GM20431 (cell line): ENCODE results near the gene CHRNA3.

ENCODE experiments used
- in situ Hi-C: fragments of 300-500 bp; cut with MseI, MboI; formaldehyde crosslinking; loops from one replicate; pipeline ENCODE4 v1.15.0; 2020; ENCODE audit warnings: low sequenced_read_pairs; ENCODE audit not compliant: unreplicated experiment

The CHRNA3 gene

GRCh38 chr15:78637776-78638435, 17.1 kb upstream of the CHRNA3 start:
- in situ Hi-C loops = loop anchor here (10.0 kb wide), 1 partner anchor 67 kb away; no protein-coding TSS in a partner anchor

DNA sequence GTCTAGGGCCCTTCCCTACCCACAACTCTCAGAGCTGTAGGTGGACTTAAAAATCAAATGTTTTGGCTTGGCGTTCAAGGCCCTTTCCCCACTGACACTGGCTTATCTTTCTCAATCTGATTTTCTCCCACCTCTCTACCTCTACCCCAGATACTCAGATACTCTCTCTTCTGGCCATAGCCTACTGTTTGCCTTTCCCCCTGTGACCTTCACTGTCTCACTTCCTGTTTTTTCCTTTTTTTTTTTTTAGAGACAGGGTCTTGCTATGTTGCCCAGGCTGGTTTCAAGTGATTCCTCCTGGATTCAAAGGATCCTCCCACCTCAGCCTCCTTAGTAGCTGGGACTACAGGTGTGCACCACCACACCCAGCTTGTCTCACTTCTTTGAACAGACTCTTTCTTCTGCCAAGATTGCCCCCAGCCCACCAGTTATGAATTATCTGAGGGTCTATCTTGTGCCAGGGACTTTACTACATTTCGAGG, 15.6 kb upstream of the CHRNA3 start:
- in situ Hi-C loops = loop anchor here (10.0 kb wide), 1 partner anchor 68 kb away; no protein-coding TSS in a partner anchor

DNA sequence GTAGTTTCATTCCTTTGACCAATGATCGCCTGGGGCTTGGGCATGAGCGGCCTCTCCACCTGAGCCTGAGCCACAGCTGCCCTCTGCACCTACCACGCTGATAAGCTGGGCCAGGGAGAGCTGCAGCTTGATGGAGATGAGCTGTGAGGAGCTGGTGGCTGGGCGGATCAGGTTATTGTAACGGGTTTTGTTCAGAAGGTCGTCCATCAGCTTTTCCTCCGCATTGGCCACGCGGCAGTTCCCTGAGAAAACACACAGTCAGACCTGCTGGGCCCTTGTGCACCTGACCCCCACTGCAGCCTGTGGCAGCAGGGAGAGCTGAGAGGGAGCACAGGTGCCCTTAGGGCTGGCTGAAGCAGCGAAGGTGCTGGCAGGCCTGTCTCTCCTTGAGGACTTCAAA, 14.6 kb upstream of the CHRNA3 start:
- in situ Hi-C loops = loop anchor here (10.0 kb wide), 1 partner anchor 69 kb away; no protein-coding TSS in a partner anchor

GRCh38 chr15:78634210-78635145, 13.7 kb upstream of the CHRNA3 start:
- in situ Hi-C loops = loop anchor here (10.0 kb wide), 1 partner anchor 70 kb away; no protein-coding TSS in a partner anchor

- in situ Hi-C loops = loop anchor here (10.0 kb wide), 1 partner anchor 71 kb away; no protein-coding TSS in a partner anchor
Observed at GRCh38 chr15:78633348-78633747, 12.6 kb upstream of the CHRNA3 start.

DNA sequence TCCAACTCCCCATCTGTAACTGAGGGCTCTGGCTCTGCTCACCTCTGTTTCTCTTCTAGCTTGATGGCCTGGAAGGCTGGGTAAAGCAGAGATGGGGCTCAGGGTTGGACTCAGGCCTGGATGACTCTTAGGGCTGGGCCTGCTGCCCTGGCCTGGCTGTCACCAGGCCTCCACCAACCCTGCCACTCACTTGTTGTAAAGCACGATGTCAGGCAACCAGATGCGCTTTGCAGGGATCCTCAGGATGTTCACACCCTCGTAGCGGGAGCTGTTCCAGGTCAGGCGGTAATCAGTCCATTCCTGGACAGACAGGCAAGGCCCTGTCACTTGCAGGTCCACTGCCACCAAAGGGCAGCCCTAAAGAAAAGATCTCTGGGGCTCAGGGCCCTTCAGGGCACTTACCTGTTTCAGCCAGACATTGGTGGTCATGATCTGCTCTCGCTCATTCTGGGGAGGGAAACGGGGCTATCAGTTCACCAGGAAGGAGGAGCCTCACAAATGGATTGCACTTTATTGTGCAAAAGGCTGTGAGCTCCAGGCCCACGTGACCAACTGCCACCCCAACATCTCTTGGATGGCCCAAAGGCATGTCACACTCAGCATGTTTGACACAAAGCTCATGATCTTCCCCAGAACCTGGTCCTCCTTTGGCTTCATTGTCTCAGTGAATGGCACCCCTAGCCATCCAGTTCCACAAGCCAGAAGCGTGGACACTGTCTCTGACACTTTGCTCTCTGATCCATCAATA, 10.3 kb upstream of the CHRNA3 start:
- in situ Hi-C loops = loop anchor here (10.0 kb wide), 1 partner anchor 74 kb away; no protein-coding TSS in a partner anchor

- in situ Hi-C loops = loop anchor here (10.0 kb wide), 1 partner anchor 75 kb away; no protein-coding TSS in a partner anchor
Observed at GRCh38 chr15:78629716-78630065, 8.9 kb upstream of the CHRNA3 start.

- in situ Hi-C loops = no loop called here
Observed at GRCh38 chr15:78629031-78629715, 8.4 kb upstream of the CHRNA3 start.

- in situ Hi-C loops = no loop called here
Observed at GRCh38 chr15:78628227-78628626, 7.4 kb upstream of the CHRNA3 start.

- in situ Hi-C loops = no loop called here
Observed at GRCh38 chr15:78627348-78627747, 6.6 kb upstream of the CHRNA3 start.

DNA sequence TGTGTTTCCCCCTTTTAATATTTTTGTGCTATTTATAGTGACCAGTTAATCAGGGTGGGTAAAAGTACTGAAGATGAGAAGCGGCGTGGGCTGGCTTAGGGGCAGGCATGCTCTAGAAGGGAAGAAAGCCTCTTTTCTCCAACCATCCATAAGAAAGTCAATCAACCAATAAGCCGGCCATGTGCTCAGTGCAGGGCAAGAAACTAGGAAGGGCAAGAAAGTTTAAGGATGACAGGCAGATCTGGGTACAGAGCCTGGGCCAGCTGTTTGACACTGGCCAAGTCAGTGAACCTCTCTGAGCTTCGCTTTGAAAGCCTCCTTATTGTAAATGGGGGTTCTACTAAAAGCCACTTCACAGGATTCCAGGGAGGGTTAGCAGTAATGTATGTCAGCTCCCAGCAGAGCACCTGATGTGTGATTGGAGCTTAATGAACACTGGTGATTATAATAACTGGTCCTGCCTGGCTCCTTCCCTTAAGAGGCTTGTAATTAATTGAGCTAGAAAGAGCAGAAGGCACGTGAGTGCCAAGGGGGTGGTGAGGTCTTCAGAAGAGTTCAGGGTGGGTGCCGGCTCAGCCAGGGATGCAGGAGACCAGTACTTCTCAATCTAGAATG, 5.7 kb upstream of the CHRNA3 start:
- in situ Hi-C loops = no loop called here

- in situ Hi-C loops = no loop called here
Observed at GRCh38 chr15:78625606-78626280, 4.9 kb upstream of the CHRNA3 start.

DNA sequence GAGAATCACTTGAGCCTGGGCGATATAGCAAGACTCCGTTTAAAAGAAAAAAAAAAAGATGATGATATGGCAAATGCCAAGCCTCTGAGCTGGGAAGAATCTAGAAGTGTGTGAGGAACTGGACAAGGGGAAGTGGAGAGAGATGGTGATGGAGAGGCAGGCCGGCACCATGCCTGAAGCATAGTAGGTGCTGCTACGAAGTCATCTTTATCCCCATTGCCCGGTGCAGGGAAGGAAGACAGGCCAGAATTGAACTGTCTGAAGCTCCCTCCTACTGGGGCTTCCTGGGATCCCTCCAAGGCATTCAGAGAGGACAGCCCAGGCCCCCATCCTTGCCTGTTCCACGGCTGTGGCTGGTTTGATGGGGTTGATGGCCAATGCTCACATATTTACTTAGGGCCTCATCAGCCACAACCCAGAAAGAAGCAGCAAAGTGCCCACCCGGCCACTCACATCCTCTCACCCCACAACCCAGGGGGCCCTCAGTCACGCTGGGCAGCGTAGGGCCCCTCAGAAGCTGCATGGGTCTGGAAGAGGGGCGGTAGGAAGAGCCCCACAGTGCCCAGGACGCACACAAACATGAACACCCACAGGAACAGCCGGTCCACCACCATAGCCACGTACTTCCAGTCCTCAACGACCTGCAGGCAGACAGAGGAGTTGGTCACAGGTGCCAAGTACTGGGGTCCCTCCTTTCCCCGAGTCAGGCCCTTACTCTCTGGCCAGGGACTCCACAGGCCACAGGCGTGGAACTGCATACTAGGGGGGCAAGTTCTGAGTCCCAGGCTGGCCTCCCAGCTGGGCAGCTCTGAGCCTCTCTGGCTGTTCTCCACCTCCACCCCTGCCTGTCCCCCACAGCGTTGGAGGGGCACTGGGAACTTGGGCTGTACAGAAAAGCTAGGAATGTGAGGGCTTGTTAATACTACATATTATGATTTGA, 4.1 kb upstream of the CHRNA3 start:
- in situ Hi-C loops = no loop called here

GRCh38 chr15:78623786-78624497, 3.1 kb upstream of the CHRNA3 start:
- in situ Hi-C loops = no loop called here

DNA sequence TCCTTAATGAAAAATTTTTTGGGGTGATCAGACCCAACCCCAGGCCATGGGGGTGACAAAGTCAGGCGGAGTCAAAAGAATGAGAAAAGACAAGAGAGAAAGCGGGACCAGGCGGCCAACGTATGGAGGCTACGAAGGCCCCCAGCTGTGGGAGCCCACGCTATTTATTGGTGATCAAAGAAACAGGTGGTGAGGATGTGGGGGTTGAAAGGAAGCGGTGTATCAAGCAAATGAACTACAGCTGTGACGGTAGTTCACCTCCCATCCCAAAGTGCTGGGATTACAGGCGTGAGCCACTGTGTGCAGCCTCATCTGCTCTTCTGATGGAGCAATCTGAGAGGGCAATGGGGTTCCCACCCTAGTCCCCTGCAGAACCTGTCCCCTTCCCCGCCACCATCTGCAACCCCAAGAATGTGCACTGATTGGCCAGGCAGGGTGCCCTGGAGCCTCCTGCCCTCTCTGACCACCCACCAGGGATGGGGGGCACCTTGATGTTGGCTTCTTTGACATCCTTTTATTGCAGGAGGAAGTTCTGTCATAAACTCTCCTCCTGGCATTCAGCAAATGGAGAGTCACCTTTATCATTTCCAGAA, 1.1 kb upstream of the CHRNA3 start:
- in situ Hi-C loops = no loop called here

GRCh38 chr15:78620021-78620526, 722 bp downstream of the CHRNA3 start:
- in situ Hi-C loops = no loop called here
